Measurements from ENCODE around the gene NR3C1.

GRCh38 chr5:143336485-143336884, 67.0 kb downstream of the NR3C1 start:
- TF ChIP-seq, protein P1, sequence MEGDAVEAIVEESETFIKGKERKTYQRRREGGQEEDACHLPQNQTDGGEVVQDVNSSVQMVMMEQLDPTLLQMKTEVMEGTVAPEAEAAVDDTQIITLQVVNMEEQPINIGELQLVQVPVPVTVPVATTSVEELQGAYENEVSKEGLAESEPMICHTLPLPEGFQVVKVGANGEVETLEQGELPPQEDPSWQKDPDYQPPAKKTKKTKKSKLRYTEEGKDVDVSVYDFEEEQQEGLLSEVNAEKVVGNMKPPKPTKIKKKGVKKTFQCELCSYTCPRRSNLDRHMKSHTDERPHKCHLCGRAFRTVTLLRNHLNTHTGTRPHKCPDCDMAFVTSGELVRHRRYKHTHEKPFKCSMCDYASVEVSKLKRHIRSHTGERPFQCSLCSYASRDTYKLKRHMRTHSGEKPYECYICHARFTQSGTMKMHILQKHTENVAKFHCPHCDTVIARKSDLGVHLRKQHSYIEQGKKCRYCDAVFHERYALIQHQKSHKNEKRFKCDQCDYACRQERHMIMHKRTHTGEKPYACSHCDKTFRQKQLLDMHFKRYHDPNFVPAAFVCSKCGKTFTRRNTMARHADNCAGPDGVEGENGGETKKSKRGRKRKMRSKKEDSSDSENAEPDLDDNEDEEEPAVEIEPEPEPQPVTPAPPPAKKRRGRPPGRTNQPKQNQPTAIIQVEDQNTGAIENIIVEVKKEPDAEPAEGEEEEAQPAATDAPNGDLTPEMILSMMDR (IDR thresholded peaks at IDR 0.05) = no peak
- TF ChIP-seq ZFX (IDR thresholded peaks at IDR 0.05; ENCODE audit: borderline replicate concordance) = no peak

All from 22Rv1 (cell line).